Measurements from ENCODE around the gene MS4A10. TPM values are rescaled to one million over a fixed set of nuclear protein-coding genes. Genes with fewer than 3 reads are reported as not detected.

Gene MS4A10
- total and polyA plus RNA-seq, 4 donors: not detected

DNA sequence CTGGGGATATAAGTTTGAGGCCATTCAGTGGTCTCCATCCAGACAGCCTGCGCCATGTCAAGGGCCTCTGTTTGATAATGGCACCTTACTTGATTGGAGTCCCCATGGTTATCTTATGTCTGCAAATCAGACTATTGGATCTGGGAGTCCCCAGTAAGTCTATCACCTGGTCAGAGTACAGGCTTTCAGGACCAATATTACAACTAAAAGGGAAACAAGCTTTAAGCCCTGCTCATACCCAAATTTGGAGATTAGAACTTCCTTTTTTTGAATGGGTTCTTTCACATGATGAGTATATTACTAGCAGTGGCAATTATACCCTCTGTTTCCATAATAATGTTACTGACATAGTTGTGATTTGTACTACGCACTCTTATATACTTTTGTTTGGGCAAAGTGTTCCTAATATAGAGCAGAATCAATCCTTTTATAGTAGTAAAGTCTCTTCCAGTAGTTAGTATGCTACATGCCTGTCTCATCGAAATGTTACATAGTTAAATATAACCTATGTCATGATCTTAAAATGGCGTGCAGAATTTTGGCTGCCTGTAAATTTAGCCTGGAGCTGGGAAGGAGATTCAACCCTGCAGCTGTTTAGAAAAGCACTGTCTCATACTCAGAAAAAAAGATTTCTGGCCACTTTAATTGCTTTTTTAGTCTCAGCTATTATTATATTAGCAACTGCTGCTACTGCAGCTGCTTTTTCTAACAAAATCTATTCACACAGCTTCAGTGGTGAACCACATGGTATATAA, 23.5 kb upstream of the MS4A10 start:
- H3K27ac ChIP-seq (ENCODE audit: low read depth in 1 of 2, low read length in 1 of 2): no peak overlapping the region
- no peak for ATAC-seq (ENCODE audit: insufficient read depth, low FRiP score)
- 88% methylated on average over 4 of the region's 4 CpGs for WGBS, 2 donors

DNA sequence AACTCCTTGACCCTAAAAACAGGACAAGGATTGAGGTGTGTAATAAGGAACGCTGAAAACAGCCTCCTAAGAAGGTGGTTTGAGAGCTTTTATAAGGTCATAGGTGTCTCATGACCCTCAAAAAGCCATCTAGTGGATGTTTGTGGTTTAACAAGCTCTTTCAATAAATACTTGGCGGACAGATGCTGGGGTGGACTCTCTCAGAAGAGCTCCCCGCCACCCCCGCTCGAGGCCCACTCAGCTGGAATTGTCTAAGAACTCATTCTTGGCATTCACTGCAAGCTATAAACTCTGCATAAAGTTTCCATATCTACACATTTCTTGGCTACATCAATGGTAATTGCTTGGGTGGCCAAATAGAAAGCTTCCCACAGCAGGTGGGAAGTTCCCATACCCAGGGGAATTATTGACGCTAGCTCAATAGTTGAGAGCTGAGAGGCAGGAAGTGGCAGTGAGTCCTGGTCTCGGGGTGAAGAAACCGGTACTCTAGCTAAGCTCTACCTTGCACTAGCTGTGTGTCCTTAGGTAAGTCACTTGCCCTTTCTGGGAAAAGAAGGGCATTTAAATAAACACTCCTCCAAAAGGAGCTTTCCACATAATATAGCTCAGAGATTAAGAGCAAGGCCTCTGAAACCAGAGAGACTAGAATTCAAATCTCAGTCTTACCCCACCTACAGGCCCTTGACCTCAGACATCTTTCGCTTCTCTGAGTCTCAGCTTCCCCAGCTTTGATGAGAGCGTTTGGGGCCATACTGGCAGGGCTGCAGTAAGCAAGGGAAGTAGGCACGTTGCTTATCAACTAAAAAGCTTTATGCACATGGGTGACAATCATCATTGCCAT, 22.1 kb upstream of the MS4A10 start:
- Histone ChIP-seq H3K9ac (ENCODE audit: insufficient read depth in 1 of 2, low read length in 2 of 2) (no peak overlapping the region), H3K27me3 (ENCODE audit: control insufficient read depth in 3 of 3, insufficient read depth in 3 of 3, low read length in 2 of 3) (peaks cover 0 to 2% (median 0%) of the 10 kb centered on the region in 3 donors), H3K4me3 (no peak overlapping the region), H3K36me3 (ENCODE audit: control insufficient read depth in 4 of 4, insufficient read depth in 4 of 4, low read length in 4 of 4) (no peaks in the 10 kb centered on the region), H3K27ac (ENCODE audit: low read depth in 1 of 2, low read length in 1 of 2) (no peak overlapping the region), H3K4me1 (ENCODE audit: control insufficient read depth in 5 of 5, insufficient read depth in 5 of 5, low read length in 5 of 5) (peaks cover 0 to 2% (median 0%) of the 10 kb centered on the region in 5 donors), H3K9me3 (ENCODE audit: control insufficient read depth in 4 of 4, insufficient read depth in 3 of 4, low read length in 3 of 4) (no peaks in the 10 kb centered on the region)
- TF ChIP-seq, protein P1, sequence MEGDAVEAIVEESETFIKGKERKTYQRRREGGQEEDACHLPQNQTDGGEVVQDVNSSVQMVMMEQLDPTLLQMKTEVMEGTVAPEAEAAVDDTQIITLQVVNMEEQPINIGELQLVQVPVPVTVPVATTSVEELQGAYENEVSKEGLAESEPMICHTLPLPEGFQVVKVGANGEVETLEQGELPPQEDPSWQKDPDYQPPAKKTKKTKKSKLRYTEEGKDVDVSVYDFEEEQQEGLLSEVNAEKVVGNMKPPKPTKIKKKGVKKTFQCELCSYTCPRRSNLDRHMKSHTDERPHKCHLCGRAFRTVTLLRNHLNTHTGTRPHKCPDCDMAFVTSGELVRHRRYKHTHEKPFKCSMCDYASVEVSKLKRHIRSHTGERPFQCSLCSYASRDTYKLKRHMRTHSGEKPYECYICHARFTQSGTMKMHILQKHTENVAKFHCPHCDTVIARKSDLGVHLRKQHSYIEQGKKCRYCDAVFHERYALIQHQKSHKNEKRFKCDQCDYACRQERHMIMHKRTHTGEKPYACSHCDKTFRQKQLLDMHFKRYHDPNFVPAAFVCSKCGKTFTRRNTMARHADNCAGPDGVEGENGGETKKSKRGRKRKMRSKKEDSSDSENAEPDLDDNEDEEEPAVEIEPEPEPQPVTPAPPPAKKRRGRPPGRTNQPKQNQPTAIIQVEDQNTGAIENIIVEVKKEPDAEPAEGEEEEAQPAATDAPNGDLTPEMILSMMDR (IDR thresholded peaks at IDR 0.05; ENCODE audit: control extremely low read depth, extremely low read depth): no peak
- ATAC-seq (ENCODE audit: insufficient read depth, low FRiP score) (peak; percentile 27), DNase-seq (peak in 1 of 3 donors; percentile 36)
- WGBS, 2 donors: 57 to 79% methylated on average over 11 of the region's 11 CpGs

More for the DNA sequence above, 23.5 kb upstream of the MS4A10 start:
- H3K36me3 ChIP-seq (ENCODE audit: control insufficient read depth in 4 of 4, insufficient read depth in 4 of 4, low read length in 4 of 4): no peaks in the 10 kb centered on the region
- H3K4me1 ChIP-seq (ENCODE audit: control insufficient read depth in 5 of 5, insufficient read depth in 5 of 5, low read length in 5 of 5): peaks cover 0 to 5% (median 0%) of the 10 kb centered on the region in 5 donors
- TF ChIP-seq, protein P1 (IDR thresholded peaks at IDR 0.05; ENCODE audit: control extremely low read depth, extremely low read depth): no peak
- peaks cover 0 to under 1% (median 0%) of the 10 kb centered on the region in 3 donors for H3K27me3 ChIP-seq (ENCODE audit: control insufficient read depth in 3 of 3, insufficient read depth in 3 of 3, low read length in 2 of 3)
- no peak for DNase-seq
- no peak overlapping the region for H3K9ac ChIP-seq (ENCODE audit: insufficient read depth in 1 of 2, low read length in 2 of 2)
- no peak overlapping the region for H3K4me3 ChIP-seq
- H3K9me3 ChIP-seq (ENCODE audit: control insufficient read depth in 4 of 4, insufficient read depth in 3 of 4, low read length in 3 of 4): peaks cover 0 to 4% (median 0%) of the 10 kb centered on the region in 4 donors

DNA sequence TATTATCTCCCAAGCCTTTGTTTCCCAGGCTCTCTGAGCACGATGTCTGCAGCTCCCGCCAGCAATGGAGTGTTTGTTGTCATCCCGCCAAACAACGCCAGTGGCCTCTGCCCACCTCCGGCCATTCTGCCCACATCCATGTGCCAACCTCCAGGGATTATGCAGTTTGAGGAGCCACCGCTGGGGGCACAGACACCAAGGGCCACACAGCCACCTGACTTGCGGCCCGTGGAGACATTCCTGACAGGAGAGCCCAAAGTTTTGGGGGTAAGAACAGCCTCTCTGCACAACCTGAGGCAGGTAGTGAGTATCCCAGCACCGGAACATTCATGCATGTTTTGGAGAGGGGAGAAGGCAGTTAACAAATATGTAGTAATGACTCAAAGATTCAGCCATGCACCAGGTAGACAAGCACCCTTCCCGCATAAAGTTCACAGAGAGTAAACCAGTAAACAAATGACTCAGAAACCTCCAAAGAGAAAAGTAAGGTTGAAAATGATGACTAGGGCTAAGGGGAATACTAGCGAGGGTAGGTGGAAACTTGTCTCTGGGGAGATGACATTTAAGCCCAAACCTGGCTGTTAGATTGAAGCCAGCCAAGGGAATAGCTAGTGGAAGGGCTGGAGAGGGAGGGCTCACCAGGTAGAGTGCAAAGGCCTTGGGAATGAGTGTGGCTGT, 21.3 kb upstream of the MS4A10 start:
- peaks cover 0 to 2% (median 0%) of the 10 kb centered on the region in 5 donors for H3K4me1 ChIP-seq (ENCODE audit: control insufficient read depth in 5 of 5, insufficient read depth in 5 of 5, low read length in 5 of 5)
- H3K9ac ChIP-seq (ENCODE audit: insufficient read depth in 1 of 2, low read length in 2 of 2): no peak overlapping the region
- 82 to 88% methylated on average over 11 of the region's 11 CpGs for WGBS, 2 donors
- H3K27ac ChIP-seq (ENCODE audit: low read depth in 1 of 2, low read length in 1 of 2): no peak overlapping the region
- H3K27me3 ChIP-seq (ENCODE audit: control insufficient read depth in 3 of 3, insufficient read depth in 3 of 3, low read length in 2 of 3): peaks cover 0 to 2% (median 0%) of the 10 kb centered on the region in 3 donors
- no peaks in the 10 kb centered on the region for H3K9me3 ChIP-seq (ENCODE audit: control insufficient read depth in 4 of 4, insufficient read depth in 3 of 4, low read length in 3 of 4)
- ATAC-seq (ENCODE audit: insufficient read depth, low FRiP score) (no peak), DNase-seq (no peak)
- no peak overlapping the region for H3K4me3 ChIP-seq
- TF ChIP-seq, protein P1 (IDR thresholded peaks at IDR 0.05; ENCODE audit: control extremely low read depth, extremely low read depth): no peak
- H3K36me3 ChIP-seq (ENCODE audit: control insufficient read depth in 4 of 4, insufficient read depth in 4 of 4, low read length in 4 of 4): no peaks in the 10 kb centered on the region
